ENCODE data around the gene XK. TPM values are rescaled to one million over a fixed set of nuclear protein-coding genes. Genes with fewer than 3 reads are reported as not detected.

The XK gene
- total and polyA plus RNA-seq, 2 of the 4 experiments (the other 2 are of a cell fraction), result under 0.01 to 0.02 TPM

DNA sequence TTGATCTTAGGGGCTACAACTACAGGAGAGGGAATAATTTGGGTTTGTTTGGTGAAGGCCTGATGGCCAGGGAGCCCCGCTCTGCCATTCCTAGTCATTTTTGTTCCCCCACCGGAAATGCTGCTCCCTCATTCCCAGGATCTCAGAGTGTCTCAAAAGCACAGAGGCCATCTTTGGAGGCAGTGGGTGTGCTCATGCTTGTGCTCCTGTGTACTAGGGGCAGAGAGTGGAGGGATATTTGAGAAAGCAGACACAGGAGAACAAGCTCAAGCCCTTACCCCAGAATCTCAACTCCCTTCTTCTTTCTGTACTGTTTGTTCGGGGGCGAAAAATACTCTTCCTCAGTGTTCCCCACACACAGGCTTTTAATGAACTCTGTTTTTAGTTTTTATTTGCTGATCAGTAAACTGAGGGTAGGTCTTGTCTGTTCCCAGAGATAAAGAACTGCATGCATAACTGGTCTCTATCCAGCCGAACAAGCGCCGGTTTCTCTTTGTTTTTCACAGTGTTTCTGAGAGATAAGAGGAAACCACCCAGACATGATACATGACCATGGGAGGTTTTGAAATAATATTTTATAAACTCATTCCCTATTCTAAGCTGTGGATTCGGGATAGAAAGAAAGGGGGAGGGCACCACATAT is 32.9 kb upstream of the XK start:
- no peak overlapping the region for H3K56ac ChIP-seq (ENCODE audit: extremely low read depth, insufficient read depth, low read length)
- no peak overlapping the region for H3K4me2 ChIP-seq (ENCODE audit: low read depth, low read length)
- no CpG with 5 or more reads among the region's 8 CpGs for WGBS, 2 experiments (ENCODE audit: extremely low coverage in 2 of 2, insufficient read length in 1 of 2)
- H2AK5ac ChIP-seq (ENCODE audit: low read depth, low read length), result no peak overlapping the region
- intact Hi-C loops (cut with micrococcal nuclease) (loop anchor here (10.0 kb wide), 1 partner anchor 332 kb away; no protein-coding TSS in a partner anchor), in situ Hi-C loops (cut with MboI; ENCODE audit: low sequenced_read_pairs) (no loop called here), dilution Hi-C loops (cut with HindIII; ENCODE audit: low sequenced_read_pairs, unreplicated experiment) (no loop called here)
- H2BK15ac ChIP-seq (ENCODE audit: low read depth, low read length), result no peak overlapping the region
- H3K9me3 ChIP-seq (ENCODE audit: control insufficient read depth, insufficient read depth, low read length), result no peaks in the 10 kb centered on the region
- H4K8ac ChIP-seq (ENCODE audit: low read depth in 2 of 2, low read length in 2 of 2), result no peak overlapping the region
- no peaks in the 10 kb centered on the region for H3K36me3 ChIP-seq (ENCODE audit: control insufficient read depth, insufficient read depth, low read length)
- no peak overlapping the region for H3K23ac ChIP-seq (ENCODE audit: low read depth, low read length)
- ATAC-seq (ENCODE audit: low read depth), result no peak
- H4K5ac ChIP-seq (ENCODE audit: low read depth, low read length), result no peak overlapping the region
- no peaks in the 10 kb centered on the region for H4K20me1 ChIP-seq (ENCODE audit: insufficient read depth, low read length)
- H3K27ac ChIP-seq (ENCODE audit: insufficient read depth, low read length), result no peak overlapping the region
- no peak overlapping the region for H3K14ac ChIP-seq (replicated peaks; ENCODE audit: low read depth, low read length)
- no peaks in the 10 kb centered on the region for H3K79me1 ChIP-seq (ENCODE audit: low read depth in 1 of 2, low read length in 2 of 2)
- no peak for TF ChIP-seq CEBPB (IDR thresholded peaks at IDR 0.05; ENCODE audit: low read depth, low read length)
- no peak for TF ChIP-seq NFE2L2 (IDR thresholded peaks at IDR 0.05; ENCODE audit: low read depth, low read length)
- TF ChIP-seq RAD21 (IDR thresholded peaks at IDR 0.05; ENCODE audit: low read length), result no peak
- TF ChIP-seq, protein P1, sequence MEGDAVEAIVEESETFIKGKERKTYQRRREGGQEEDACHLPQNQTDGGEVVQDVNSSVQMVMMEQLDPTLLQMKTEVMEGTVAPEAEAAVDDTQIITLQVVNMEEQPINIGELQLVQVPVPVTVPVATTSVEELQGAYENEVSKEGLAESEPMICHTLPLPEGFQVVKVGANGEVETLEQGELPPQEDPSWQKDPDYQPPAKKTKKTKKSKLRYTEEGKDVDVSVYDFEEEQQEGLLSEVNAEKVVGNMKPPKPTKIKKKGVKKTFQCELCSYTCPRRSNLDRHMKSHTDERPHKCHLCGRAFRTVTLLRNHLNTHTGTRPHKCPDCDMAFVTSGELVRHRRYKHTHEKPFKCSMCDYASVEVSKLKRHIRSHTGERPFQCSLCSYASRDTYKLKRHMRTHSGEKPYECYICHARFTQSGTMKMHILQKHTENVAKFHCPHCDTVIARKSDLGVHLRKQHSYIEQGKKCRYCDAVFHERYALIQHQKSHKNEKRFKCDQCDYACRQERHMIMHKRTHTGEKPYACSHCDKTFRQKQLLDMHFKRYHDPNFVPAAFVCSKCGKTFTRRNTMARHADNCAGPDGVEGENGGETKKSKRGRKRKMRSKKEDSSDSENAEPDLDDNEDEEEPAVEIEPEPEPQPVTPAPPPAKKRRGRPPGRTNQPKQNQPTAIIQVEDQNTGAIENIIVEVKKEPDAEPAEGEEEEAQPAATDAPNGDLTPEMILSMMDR (conservative IDR thresholded peaks at IDR 0.05; ENCODE audit: low read depth, low read length), result no peak
- no peak for TF ChIP-seq CHD1 (IDR thresholded peaks at IDR 0.05; ENCODE audit: low read depth, low read length)
- TF ChIP-seq MAZ (IDR thresholded peaks at IDR 0.05; ENCODE audit: borderline replicate concordance, low read depth, low read length), result no peak
- no peak for TF ChIP-seq MAFK (IDR thresholded peaks at IDR 0.05; ENCODE audit: low read depth, low read length)
- TF ChIP-seq, protein P2, sequence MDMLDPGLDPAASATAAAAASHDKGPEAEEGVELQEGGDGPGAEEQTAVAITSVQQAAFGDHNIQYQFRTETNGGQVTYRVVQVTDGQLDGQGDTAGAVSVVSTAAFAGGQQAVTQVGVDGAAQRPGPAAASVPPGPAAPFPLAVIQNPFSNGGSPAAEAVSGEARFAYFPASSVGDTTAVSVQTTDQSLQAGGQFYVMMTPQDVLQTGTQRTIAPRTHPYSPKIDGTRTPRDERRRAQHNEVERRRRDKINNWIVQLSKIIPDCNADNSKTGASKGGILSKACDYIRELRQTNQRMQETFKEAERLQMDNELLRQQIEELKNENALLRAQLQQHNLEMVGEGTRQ (IDR thresholded peaks at IDR 0.05; ENCODE audit: low read depth, low read length), result no peak
- TF ChIP-seq SMC3 (IDR thresholded peaks at IDR 0.05; ENCODE audit: low read depth, low read length), result no peak
- no peak for TF ChIP-seq RFX5 (IDR thresholded peaks at IDR 0.05; ENCODE audit: low read depth, low read length)
- no peak for TF ChIP-seq MXI1 (IDR thresholded peaks at IDR 0.05; ENCODE audit: borderline replicate concordance, low read depth, low read length)
- no peak for TF ChIP-seq BHLHE40 (IDR thresholded peaks at IDR 0.05; ENCODE audit: low read depth, low read length)
- TF ChIP-seq, protein P3, sequence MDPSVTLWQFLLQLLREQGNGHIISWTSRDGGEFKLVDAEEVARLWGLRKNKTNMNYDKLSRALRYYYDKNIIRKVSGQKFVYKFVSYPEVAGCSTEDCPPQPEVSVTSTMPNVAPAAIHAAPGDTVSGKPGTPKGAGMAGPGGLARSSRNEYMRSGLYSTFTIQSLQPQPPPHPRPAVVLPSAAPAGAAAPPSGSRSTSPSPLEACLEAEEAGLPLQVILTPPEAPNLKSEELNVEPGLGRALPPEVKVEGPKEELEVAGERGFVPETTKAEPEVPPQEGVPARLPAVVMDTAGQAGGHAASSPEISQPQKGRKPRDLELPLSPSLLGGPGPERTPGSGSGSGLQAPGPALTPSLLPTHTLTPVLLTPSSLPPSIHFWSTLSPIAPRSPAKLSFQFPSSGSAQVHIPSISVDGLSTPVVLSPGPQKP (IDR thresholded peaks at IDR 0.05; ENCODE audit: borderline replicate concordance, low read depth, low read length), result no peak
- no peak overlapping the region for H4K91ac ChIP-seq (ENCODE audit: insufficient read depth, low read depth, low read length)
- H2BK120ac ChIP-seq (ENCODE audit: low read depth, low read length), result no peak overlapping the region
- H2BK20ac ChIP-seq (ENCODE audit: low read depth, low read length), result no peak overlapping the region
- H3K4ac ChIP-seq (ENCODE audit: low read depth, low read length), result no peak overlapping the region
- no peak overlapping the region for H2AK9ac ChIP-seq (replicated peaks; ENCODE audit: low read depth, low read length, poor library complexity)
- H3K27me3 ChIP-seq (ENCODE audit: control insufficient read depth, insufficient read depth, low read length), result peaks cover 4% of the 10 kb centered on the region
- BruUV-seq (replicated peaks), result no TSS peak
- POLR2A ChIA-PET (ENCODE audit: unreplicated experiment), result no interaction called here
- H2AFZ ChIP-seq (replicated peaks; ENCODE audit: low read length, poor library complexity), result no peak overlapping the region
- DNase-seq, result no peak
- no peaks in the 10 kb centered on the region for H3K4me1 ChIP-seq (ENCODE audit: control insufficient read depth, insufficient read depth, low read length)
- no peak overlapping the region for H3K4me3 ChIP-seq (ENCODE audit: insufficient read depth, low read depth, low read length)
- no peak overlapping the region for H3K18ac ChIP-seq (ENCODE audit: low read depth, low read length)
- no peak overlapping the region for H2BK5ac ChIP-seq (ENCODE audit: low read depth, low read length, poor library complexity, severe bottlenecking)
- no peaks in the 10 kb centered on the region for H3K9me1 ChIP-seq (ENCODE audit: insufficient read depth, low read length)
- H3K9ac ChIP-seq (ENCODE audit: low read depth, low read length), result no peak overlapping the region
- CTCF ChIA-PET, result no interaction called here
